AG09309 (cell line): Measurements from ENCODE around the gene RAET1E.
A peak's percentile ranks its signal among the peaks of the same experiment; 100 is the strongest.
"Not testable (repeated sequence)": the region's sequence is repeated elsewhere in the genome, so short reads cannot be mapped to it uniquely, and the experiment has no call there.

Source experiments
- DNase-seq: peaks from one replicate; pipeline ENCODE4 v3.0.0-alpha.2; 2010; ENCODE audit warnings: low read depth
- H3K4me3 ChIP-seq: 2 replicates; pipeline ENCODE4 v1.5.1; 2011; ENCODE audit warnings: mild to moderate bottlenecking, low read depth, low read length, moderate library complexity; ENCODE audit not compliant: control insufficient read depth
- TF ChIP-seq, protein P1 (sequence below): IDR thresholded peaks from 2 replicates; pipeline ENCODE4 v1.5.1; 2011; ENCODE audit warnings: mild to moderate bottlenecking, low read depth, low read length, inconsistent platforms; ENCODE audit not compliant: insufficient read depth, control insufficient read depth; ENCODE audit errors: missing control alignments

The RAET1E gene

DNA sequence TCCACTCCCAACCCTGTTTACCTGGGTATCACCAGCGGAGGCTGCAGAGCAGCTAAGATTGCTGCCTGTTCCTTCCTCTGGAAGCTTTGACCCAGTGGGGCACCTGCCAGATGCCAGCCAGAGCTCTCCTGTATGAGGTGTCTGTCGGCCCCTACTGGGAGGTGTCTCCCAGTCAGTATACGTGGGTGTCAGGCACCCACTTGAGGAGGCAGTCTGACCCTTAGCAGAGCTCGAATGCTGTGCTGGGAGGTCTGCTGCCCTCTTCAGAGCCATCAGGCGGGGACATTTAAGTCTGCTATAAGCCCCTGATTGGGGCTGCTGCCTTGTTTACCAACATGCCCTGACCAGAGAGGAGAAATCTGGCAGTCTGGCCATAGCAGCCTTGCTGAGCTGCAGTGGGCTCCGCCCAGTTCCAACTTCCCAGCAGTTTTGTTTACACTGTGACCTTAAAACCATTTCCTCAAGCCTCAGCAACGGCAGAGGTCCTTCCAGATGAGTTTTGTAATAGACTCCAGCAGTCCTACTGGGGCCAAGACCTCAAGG, 2.8 kb downstream of the RAET1E start:
- peak; percentile 50 for DNase-seq
- no peak overlapping the region for H3K4me3 ChIP-seq
- TF ChIP-seq, protein P1, sequence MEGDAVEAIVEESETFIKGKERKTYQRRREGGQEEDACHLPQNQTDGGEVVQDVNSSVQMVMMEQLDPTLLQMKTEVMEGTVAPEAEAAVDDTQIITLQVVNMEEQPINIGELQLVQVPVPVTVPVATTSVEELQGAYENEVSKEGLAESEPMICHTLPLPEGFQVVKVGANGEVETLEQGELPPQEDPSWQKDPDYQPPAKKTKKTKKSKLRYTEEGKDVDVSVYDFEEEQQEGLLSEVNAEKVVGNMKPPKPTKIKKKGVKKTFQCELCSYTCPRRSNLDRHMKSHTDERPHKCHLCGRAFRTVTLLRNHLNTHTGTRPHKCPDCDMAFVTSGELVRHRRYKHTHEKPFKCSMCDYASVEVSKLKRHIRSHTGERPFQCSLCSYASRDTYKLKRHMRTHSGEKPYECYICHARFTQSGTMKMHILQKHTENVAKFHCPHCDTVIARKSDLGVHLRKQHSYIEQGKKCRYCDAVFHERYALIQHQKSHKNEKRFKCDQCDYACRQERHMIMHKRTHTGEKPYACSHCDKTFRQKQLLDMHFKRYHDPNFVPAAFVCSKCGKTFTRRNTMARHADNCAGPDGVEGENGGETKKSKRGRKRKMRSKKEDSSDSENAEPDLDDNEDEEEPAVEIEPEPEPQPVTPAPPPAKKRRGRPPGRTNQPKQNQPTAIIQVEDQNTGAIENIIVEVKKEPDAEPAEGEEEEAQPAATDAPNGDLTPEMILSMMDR, result peak; percentile 11

DNA sequence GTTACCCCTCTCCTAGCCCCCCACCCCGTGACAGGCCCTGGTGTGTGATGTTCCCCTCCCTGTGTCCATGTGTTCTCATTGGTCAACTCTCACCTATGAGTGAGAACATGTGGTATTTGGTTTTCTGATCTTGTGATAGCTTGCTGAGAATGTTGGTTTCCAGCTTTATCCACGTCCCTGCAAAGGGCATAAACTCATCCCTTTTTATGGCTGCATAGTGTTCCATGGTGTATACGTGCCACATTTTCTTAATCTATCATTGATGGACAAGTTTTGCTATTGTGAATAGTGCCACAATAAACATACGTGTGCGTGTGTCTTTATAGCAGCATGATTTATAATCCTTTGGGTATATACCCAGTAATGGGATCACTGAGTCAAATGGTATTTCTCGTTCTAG, 6.0 kb downstream of the RAET1E start:
- H3K4me3 ChIP-seq, DNase-seq: not testable (repeated sequence)

DNA sequence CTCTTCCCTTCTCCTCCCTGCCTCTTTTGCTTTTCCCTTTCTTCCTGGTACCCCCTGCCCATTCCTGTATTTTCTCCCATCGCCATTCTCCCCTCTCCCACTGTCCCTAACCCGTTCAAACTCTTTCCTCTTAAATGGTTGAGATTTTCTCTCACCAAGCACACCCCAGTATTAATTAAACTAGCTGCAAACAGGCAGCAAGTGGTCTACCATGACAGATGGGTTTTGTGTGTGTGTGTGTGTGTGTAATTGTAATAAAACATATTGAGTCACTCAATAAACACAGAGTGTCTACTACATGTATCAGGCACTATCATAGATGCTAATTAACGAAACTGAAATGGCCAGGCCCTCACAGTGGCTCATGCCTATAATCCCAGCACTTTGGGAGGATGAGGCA, 6.7 kb downstream of the RAET1E start:
- no peak overlapping the region for H3K4me3 ChIP-seq
- TF ChIP-seq, protein P1, result no peak
- DNase-seq, result no peak

DNA sequence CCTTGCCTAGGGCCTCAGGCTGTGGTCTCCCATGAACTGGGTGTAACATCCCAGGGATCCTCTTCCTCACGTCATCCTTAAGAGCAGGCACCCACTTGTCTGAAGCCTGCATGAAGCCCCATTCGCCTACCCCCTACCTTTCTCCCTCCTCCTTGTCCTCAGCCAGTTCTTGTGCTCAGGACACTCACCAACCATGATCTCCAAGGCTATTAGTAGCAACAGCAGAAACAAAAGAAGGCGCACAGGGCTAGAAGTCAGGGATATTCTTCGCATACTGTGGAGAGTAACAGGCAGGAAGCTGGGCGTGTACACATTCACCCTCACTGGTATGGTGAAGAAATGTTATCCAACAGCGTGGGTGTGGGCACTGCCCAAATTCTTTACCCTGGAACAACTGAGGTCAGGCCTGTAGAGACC, 7.3 kb downstream of the RAET1E start:
- TF ChIP-seq, protein P1, result no peak
- no peak for DNase-seq
- no peak overlapping the region for H3K4me3 ChIP-seq

DNA sequence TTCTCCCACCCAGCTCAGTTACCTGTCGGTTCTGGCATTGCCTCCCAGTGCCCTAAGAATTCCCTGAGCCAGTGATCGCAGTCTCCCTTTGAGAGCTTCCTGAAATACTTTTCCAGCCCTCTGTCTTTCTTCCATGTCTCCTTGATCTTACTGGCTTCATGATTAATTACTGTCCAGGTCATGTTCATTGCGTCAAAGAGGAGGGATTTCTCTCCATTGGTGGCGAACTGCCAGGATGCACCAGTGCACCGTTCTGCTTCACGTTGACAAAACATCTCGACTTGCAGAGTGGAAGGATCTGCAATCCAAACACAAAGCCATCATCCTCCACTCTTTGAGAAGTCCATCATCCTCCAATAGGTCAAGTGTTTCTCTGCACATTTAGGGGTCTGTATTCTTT, 8.6 kb downstream of the RAET1E start:
- no peak for DNase-seq
- TF ChIP-seq, protein P1, result no peak
- H3K4me3 ChIP-seq, result no peak overlapping the region

DNA sequence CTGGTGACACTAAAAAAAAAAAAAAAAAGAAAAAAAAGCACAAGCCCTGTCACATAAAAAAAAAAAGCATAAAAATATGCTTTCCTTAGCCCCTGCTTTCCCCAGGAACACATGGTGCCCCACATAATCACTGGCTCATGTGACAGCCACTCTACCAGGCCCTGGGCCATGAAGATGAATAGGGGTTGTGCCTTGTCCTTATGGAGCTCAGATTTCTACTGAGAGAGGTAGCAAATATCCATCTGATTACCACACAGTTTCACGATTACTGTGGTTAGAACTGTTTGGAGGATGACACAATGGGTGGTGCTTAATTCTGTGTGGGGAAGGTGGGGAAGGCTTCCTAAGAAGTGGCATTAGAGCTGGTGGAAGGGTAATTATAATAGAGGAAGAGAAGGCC, 9.3 kb downstream of the RAET1E start:
- TF ChIP-seq, protein P1, result no peak
- H3K4me3 ChIP-seq, result no peak overlapping the region
- no peak for DNase-seq

DNA sequence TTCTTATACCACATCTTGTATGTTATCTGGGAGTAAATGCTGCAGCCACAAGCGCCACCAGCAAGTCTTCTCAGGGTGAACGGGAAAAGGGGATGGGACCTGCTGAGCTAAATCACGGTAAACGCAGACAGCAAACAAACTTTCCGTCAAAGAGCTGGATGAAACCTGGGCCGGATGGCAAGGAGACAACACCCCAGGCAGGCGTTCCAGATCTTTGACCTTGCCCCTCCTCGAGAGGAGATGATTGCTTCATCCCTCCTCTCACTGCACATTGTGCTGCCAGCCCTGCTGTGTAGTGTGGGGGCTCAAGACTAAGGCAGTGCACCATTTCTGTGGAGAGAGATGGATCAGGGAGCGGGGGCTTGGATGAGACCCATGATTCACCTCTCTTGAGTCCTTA, 9.8 kb downstream of the RAET1E start:
- no peak overlapping the region for H3K4me3 ChIP-seq
- TF ChIP-seq, protein P1, result no peak
- DNase-seq, result no peak
